ENCODE measurements around the gene BUD13. TPM values are rescaled to one million over a fixed set of nuclear protein-coding genes. Genes with fewer than 3 reads are reported as not detected.

The BUD13 gene
- total RNA-seq, 3 donors from 2014 or later = 9.9 to 19.8 (median 15.1) TPM

GRCh38 chr11:116788534-116788933, 15.7 kb upstream of the BUD13 start:
- Histone ChIP-seq H3K27ac (peak overlapping the region; percentile 82 to 88), H3K9me3 (no peaks in the 10 kb centered on the region), H3K4me1 (peaks cover 0 to 9% of the 10 kb centered on the region in 2 donors), H3K36me3 (no peaks in the 10 kb centered on the region), H3K4me3 (peak overlapping the region; percentile 84 to 98 (median 86)), H3K27me3 (peaks cover 0 to 4% of the 10 kb centered on the region in 2 donors)
- no peak for DNase-seq (ENCODE audit: low spot score in 2 of 2)
- TF ChIP-seq POLR2AphosphoS5 (IDR thresholded peaks at IDR 0.05) = no peak
- TF ChIP-seq CTCF (IDR thresholded peaks at IDR 0.05) = no peak
- no peak for TF ChIP-seq POLR2A (IDR thresholded peaks at IDR 0.05)
- intact Hi-C loops (cut with DNase I; ENCODE audit: low total_unique reads) = no loop called here

- Histone ChIP-seq H3K36me3 (no peaks in the 10 kb centered on the region), H3K4me3 (peak within 1 kb of the TSS; percentile 84 to 98 (median 86)), H3K9me3 (no peaks in the 10 kb centered on the region), H3K4me1 (peaks cover 0 to 9% of the 10 kb centered on the region in 2 donors), H3K27me3 (peaks cover 0 to 4% of the 10 kb centered on the region in 2 donors), H3K27ac (peak within 1 kb of the TSS; percentile 82 to 88)
- intact Hi-C loops (cut with DNase I; ENCODE audit: low total_unique reads) = no loop called here
- DNase-seq (ENCODE audit: low spot score in 2 of 2) = peak; percentile 67 to 81
- TF ChIP-seq CTCF (IDR thresholded peaks at IDR 0.05) (peak in 2 of 3 donors; percentile 30 to 34), POLR2AphosphoS5 (IDR thresholded peaks at IDR 0.05) (peak; percentile 16 to 71 (median 55)), POLR2A (IDR thresholded peaks at IDR 0.05) (peak; percentile 65)
Observed at GRCh38 chr11:116787786-116788486, 15.1 kb upstream of the BUD13 start, which contains the start of gene ZPR1. Gene ZPR1 (minus strand): TSS chr11:116788023. CDS start chr11:116787990, 33 bp downstream.

GRCh38 chr11:116787436-116787785, 14.6 kb upstream of the BUD13 start:
- peak overlapping the region; percentile 82 to 88 for H3K27ac ChIP-seq
- H3K27me3 ChIP-seq = peaks cover 0 to 4% of the 10 kb centered on the region in 2 donors
- no peaks in the 10 kb centered on the region for H3K36me3 ChIP-seq
- peak overlapping the region; percentile 84 to 98 (median 86) for H3K4me3 ChIP-seq
- no peak for DNase-seq (ENCODE audit: low spot score in 2 of 2)
- intact Hi-C loops (cut with DNase I; ENCODE audit: low total_unique reads) = no loop called here
- TF ChIP-seq CTCF (IDR thresholded peaks at IDR 0.05) = no peak
- TF ChIP-seq POLR2AphosphoS5 (IDR thresholded peaks at IDR 0.05) = no peak
- no peak for TF ChIP-seq POLR2A (IDR thresholded peaks at IDR 0.05)
- no peaks in the 10 kb centered on the region for H3K9me3 ChIP-seq
- peaks cover 0 to 9% of the 10 kb centered on the region in 2 donors for H3K4me1 ChIP-seq

- H3K9me3 ChIP-seq = no peaks in the 10 kb centered on the region
- H3K4me3 ChIP-seq = peak overlapping the region; percentile 84 to 98 (median 86)
- H3K27ac ChIP-seq = peak overlapping the region in 1 of 2 donors; percentile 88
- no peaks in the 10 kb centered on the region for H3K36me3 ChIP-seq
- peaks cover 0 to 9% of the 10 kb centered on the region in 2 donors for H3K4me1 ChIP-seq
- DNase-seq (ENCODE audit: low spot score in 2 of 2) = no peak
- intact Hi-C loops (cut with DNase I; ENCODE audit: low total_unique reads) = no loop called here
- peaks cover 0 to 4% of the 10 kb centered on the region in 2 donors for H3K27me3 ChIP-seq
- no peak for TF ChIP-seq CTCF (IDR thresholded peaks at IDR 0.05)
- no peak for TF ChIP-seq POLR2A (IDR thresholded peaks at IDR 0.05)
- no peak for TF ChIP-seq POLR2AphosphoS5 (IDR thresholded peaks at IDR 0.05)
Observed at GRCh38 chr11:116786966-116787365, 14.2 kb upstream of the BUD13 start.

- Histone ChIP-seq H3K36me3 (no peaks in the 10 kb centered on the region), H3K4me1 (peaks cover 0 to 9% of the 10 kb centered on the region in 2 donors), H3K4me3 (no peak overlapping the region), H3K27me3 (peaks cover 0 to 4% of the 10 kb centered on the region in 2 donors), H3K9me3 (no peaks in the 10 kb centered on the region), H3K27ac (no peak overlapping the region)
- DNase-seq (ENCODE audit: low spot score in 2 of 2) = no peak
- intact Hi-C loops (cut with DNase I; ENCODE audit: low total_unique reads) = no loop called here
- no peak for TF ChIP-seq POLR2AphosphoS5 (IDR thresholded peaks at IDR 0.05)
- TF ChIP-seq CTCF (IDR thresholded peaks at IDR 0.05) = no peak
- TF ChIP-seq POLR2A (IDR thresholded peaks at IDR 0.05) = no peak
Observed at GRCh38 chr11:116786326-116786725, 13.5 kb upstream of the BUD13 start.

Measured in breast epithelium (tissue), 4 donors.